ENCODE results near the gene SPARC.

GRCh38 chr5:151643388-151643787, 43.3 kb downstream of the SPARC start:
- TF ChIP-seq POLR2AphosphoS5 (IDR thresholded peaks at IDR 0.05; ENCODE audit: borderline replicate concordance, low read depth, low read length) (no peak), EZH2 (IDR thresholded peaks at IDR 0.05) (no peak)

Measured in SK-N-MC (cell line).